ENCODE results near the gene KLHL7.
"Not testable (repeated sequence)": the region's sequence is repeated elsewhere in the genome, so short reads cannot be mapped to it uniquely, and the experiment has no call there.

KLHL7 gene

GRCh38 chr7:23218196-23218595 lies 112.6 kb downstream of the KLHL7 start:
- DNase-seq = no peak

- DNase-seq = no peak
Observed at GRCh38 chr7:23220690-23221305, 115.2 kb downstream of the KLHL7 start.

GRCh38 chr7:23222439-23223030 lies 117.0 kb downstream of the KLHL7 start:
- no peak for DNase-seq

- DNase-seq = not testable (repeated sequence)
Observed at GRCh38 chr7:23224364-23224763, 118.8 kb downstream of the KLHL7 start.

GRCh38 chr7:23226844-23227450 lies 121.4 kb downstream of the KLHL7 start:
- DNase-seq = no peak
